GM12872 (cell line): ENCODE data around the gene SPN.

Experiments
- TF ChIP-seq, protein P1 (sequence below): IDR thresholded peaks from 3 replicates; pipeline ENCODE4 v1.5.1; 2011; ENCODE audit warnings: low read depth, mild to moderate bottlenecking, low read length, moderate library complexity; ENCODE audit not compliant: insufficient read depth

SPN gene

DNA sequence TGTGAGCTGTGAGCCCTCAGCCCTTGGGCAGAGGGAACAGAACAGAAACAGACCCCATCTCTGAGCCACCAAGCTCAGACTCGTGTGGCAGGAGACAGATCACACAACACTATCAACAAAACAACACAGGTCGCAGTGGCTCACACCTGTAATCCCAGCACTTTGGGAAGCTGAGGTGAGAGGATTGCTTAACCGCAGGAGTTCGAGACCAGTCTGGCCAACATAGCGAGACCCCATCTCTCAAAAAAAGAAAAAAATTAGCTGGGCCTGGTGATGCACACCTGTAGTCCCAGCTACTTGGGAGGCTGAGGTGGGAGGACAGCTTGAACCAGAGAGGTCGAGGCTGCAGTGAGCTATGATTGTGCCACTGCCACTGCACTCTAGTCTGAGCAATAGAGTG lies 10.5 kb downstream of the SPN start:
- TF ChIP-seq, protein P1, sequence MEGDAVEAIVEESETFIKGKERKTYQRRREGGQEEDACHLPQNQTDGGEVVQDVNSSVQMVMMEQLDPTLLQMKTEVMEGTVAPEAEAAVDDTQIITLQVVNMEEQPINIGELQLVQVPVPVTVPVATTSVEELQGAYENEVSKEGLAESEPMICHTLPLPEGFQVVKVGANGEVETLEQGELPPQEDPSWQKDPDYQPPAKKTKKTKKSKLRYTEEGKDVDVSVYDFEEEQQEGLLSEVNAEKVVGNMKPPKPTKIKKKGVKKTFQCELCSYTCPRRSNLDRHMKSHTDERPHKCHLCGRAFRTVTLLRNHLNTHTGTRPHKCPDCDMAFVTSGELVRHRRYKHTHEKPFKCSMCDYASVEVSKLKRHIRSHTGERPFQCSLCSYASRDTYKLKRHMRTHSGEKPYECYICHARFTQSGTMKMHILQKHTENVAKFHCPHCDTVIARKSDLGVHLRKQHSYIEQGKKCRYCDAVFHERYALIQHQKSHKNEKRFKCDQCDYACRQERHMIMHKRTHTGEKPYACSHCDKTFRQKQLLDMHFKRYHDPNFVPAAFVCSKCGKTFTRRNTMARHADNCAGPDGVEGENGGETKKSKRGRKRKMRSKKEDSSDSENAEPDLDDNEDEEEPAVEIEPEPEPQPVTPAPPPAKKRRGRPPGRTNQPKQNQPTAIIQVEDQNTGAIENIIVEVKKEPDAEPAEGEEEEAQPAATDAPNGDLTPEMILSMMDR, result no peak

DNA sequence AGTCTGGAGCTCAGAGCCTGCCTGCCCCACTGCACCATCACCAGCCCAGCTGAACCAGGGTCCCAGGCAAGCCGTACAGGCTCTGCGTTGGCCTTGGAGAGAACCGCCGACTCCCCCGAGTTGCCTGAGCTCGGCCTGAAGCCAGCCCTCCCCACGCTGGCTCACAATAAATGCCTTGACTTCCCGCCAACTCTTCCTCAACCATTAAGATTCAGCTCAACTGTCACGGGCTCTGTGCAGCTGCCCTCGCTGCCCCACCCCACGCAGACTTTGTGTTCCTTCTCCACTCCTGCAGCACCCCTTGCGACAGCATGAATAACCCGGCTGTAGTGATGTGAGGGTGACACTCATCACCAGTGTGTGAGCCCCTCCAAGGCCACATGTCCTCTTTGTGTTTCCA lies 11.1 kb downstream of the SPN start:
- TF ChIP-seq, protein P1, result no peak

DNA sequence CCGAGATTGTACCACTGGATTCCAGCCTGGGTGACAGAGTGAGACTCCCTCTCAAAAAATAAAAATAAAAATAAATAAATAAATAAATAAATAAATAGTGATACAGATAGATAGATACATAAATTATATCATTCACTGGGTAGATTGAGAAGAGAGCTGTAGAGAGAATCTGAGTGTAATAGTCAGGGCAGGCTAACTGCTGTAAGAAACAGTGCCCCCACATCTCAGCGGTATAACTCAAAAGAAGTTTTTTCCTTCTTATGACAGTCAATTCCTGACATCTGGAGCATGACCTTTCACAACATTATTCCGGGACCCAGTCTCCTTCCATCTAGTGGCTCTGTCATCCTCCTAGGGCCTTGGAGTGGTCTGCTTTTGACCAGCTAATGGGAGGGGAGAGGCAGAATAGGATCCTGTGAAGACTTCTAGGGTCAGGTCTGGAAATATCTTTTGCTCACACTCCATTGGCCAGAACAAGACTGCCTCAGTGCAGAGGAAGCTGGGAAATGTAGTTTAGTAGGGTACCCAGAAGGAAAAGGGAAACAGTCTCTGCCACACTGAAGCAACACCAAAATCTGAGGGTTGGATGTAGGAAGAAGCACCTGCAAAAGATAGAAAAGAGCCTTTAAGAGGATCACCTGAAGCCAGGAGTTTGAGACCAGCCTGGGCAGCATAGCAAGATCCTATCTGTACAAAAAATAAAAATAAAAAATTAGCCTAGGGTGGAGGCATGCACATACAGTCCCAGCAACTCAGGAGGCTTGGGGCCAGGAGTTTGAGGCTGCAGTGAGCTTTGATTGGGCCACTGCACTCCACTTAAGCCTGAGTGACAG lies 13.0 kb downstream of the SPN start:
- TF ChIP-seq, protein P1, result no peak

DNA sequence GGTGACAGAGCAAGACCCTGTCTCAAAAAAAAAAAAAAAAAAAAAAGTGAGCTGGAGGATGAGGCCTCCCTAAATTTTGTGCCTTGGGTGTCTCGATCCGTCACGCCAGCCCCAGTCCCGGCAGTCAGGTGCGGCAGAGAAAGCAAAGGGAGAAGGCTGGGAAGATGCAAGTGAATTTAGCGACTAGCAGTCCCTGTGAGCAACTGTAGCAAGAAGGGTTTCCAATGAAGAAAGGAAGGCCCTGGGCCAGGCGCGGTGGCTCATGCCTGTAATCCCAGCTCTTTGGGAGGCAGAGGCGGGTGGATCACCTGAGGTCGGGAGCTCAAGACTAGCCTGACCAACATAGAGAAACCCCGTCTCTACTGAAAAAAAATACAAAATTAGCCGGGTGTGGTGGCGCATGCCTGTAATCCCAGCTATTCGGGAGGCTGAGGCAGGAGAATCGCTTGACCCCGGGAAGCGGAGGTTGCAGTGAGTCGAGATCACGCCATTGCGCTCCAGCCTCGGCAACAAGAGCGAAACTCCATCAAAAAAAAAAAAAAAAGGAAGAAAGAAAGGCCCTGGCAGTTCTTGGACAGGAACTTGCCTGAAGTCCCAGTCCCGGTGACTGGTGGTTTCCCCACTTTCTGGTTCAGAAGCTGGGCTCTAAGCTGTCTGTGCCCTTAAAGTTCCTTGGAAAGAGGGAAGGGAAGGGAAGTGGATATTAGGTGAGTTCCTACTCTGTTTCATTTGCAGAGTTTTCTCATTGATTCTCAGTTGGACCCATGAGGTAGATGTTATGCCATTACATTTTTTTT lies 14.1 kb downstream of the SPN start:
- TF ChIP-seq, protein P1, result no peak

DNA sequence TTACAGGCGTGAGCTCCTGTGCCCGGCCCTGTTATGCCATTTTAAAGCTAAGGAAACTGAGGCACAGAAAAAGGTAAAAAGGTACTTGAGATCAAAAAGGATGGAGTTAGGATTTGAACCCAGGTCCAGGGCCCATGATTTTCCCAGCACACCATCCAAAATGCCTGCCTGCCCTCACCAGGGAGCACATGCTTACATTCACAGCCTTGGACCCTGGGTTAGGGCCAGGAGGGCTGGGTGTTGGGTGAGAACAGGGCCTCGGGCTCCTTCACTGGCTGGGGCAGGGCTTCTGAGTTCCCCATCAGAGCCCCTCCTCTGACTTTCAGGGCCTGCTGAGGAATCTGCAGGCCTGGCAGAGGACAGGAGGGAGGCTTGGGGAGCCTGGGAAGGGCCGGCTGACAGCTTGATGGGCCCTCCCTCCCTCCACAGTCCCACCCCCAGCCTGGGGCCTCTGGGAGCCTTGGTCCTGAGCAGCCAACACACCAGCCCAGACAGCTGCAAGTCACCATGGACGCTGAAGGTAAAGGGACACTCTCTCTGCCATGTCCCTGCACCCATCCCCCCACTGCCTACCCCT lies 15.7 kb downstream of the SPN start, which contains the start of gene QPRT:
Gene QPRT (plus strand): TSS at position 490 of the 577 bp plus-strand sequence. CDS start 18 bp downstream, at position 508.
- TF ChIP-seq, protein P1, result no peak

DNA sequence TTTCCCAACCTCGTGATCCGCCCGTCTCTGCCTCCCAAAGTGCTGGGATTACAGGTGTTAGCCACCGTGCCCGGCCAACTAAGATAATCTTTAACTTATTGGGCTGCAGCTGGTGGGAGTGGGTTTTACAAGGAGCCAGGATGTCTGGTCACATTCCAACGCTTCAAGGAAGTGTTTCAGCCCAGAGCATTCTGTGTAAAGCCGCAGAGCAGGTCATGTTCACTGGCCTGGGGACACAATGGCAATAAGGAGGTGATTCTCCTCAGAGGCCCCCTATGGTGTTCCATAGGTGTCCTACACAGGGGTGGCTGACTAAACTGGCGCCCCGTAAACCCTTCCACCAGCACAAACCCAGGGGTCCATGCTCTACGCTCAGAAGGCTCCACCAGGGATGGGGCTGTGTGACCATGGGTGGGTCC lies 17.1 kb downstream of the SPN start:
- TF ChIP-seq, protein P1, result no peak

DNA sequence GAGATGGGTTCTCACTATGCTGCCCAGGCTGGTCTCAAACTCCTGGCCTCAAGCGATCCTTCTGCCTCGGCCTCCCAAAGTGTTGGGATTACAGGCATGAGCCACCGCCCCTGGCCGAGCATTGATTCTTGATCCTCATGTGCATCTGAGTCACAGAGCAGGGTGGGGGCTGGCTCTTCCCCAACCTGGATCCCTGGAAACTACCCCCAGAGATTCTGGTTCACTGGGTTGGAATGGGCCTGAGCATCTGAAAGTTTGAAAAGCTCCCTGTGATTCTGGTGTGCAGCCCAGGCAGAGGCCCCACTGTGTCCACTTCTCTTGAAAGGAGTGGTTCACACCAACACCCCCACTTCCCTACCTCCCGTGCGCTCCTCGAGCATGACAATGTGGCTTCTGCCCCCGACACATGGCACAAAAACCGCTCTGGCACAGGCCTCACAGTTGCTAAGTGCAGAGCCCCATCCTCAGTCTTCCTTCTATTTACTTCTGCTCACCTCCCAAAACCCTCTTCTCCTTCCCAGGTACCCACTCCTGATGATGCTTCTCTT lies 20.6 kb downstream of the SPN start:
- TF ChIP-seq, protein P1, result no peak
